NCI-H2171 treated with DMSO at 0.1 percent for 48 hours (cell line): Measurements from ENCODE around the gene PCDHGA7.
"Not testable (repeated sequence)": the region's sequence is repeated elsewhere in the genome, so short reads cannot be mapped to it uniquely, and the experiment has no call there.

ENCODE experiments used
- DNase-seq: peaks from one replicate; lab custom pipeline; 2025; lab: John Stamatoyannopoulos, UW

PCDHGA7 gene

GRCh38 chr5:141398608-141399007, 16.1 kb downstream of the PCDHGA7 start:
- no peak for DNase-seq

DNA sequence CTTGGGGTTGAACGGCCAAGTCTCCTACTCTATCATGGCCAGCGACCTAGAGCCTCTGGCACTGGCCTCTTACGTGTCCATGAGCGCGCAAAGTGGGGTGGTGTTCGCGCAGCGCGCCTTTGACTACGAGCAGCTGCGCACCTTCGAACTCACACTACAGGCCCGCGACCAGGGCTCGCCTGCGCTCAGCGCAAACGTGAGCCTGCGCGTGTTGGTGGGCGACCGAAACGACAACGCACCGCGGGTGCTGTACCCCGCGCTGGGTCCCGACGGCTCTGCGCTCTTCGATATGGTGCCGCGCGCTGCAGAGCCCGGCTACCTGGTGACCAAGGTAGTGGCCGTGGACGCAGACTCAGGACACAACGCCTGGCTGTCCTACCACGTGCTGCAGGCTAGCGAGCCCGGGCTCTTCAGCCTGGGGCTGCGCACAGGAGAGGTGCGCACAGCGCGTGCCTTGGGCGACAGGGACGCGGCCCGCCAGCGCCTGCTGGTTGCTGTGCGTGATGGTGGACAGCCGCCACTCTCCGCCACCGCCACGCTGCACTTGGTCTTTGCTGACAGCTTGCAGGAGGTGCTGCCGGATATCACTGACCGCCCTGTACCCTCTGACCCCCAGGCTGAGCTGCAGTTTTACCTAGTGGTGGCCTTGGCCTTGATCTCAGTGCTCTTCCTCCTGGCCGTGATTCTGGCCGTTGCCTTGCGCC, 17.2 kb downstream of the PCDHGA7 start:
- DNase-seq = no peak

- peak; percentile 5 for DNase-seq
Observed at GRCh38 chr5:141402553-141403243, 20.2 kb downstream of the PCDHGA7 start, which contains the start of gene PCDHGA9. Gene PCDHGA9 (plus strand): TSS chr5:141402778. CDS start chr5:141402953, 175 bp downstream.

- no peak for DNase-seq
Observed at GRCh38 chr5:141403387-141403786, 20.8 kb downstream of the PCDHGA7 start.

GRCh38 chr5:141407790-141408505, 25.4 kb downstream of the PCDHGA7 start, which contains the start of gene PCDHGB6:
Gene PCDHGB6 (plus strand): TSS chr5:141408021. CDS start chr5:141408203, 182 bp downstream.
- DNase-seq = not testable (repeated sequence)

DNA sequence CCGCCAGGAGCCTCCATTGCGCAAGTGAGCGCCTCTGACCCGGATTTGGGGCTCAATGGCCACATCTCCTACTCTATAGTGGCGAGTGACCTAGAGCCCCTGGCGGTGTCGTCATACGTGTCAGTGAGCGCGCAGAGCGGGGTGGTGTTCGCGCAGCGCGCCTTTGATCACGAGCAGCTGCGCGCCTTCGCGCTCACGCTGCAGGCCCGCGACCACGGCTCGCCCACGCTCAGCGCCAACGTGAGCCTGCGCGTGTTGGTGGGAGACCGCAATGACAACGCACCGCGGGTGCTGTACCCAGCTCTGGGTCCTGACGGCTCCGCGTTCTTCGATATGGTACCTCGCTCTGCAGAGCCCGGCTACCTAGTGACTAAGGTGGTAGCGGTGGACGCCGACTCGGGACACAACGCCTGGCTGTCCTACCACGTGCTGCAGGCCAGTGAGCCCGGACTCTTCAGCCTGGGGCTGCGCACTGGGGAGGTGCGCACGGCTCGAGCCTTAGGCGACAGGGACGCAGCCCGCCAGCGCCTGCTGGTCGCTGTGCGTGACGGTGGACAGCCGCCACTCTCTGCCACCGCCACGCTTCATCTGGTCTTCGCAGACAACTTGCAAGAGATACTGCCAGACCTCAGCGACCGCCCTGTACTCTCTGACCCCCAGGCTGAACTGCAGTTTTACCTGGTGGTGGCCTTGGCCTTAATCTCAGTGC, 27.2 kb downstream of the PCDHGA7 start:
- DNase-seq = no peak

- no peak for DNase-seq
Observed at GRCh38 chr5:141411575-141411974, 29.0 kb downstream of the PCDHGA7 start.

DNA sequence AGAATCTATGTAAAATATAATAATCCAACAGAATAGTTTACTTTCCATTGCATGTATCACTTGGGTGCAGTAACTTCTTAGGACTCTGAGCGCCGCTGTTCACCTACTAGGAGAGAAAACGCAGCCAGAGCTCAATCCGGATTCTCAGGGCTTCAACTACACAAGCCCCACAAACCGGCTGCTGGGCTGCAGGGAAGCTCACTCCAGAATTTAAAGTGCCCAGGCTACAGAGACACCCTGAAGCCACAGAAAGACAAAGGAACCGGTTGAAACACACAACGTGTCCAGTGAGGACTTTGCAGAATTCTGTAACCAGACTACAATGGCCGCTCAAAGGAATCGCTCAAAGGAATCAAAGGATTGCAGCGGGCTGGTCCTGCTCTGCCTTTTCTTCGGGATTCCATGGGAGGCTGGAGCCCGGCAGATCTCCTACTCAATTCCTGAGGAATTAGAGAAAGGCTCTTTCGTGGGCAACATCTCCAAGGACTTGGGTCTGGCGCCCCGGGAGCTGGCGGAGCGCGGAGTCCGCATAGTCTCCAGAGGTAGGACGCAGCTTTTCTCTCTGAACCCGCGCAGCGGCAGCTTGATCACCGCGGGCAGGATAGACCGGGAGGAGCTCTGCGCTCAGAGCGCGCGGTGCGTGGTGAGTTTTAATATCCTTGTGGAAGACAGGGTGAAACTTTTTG, 30.5 kb downstream of the PCDHGA7 start, which contains the start of gene PCDHGA10:
TSS of gene PCDHGA10 (plus strand) at position 134 of the 686 bp plus-strand sequence. CDS start at position 323, 189 bp downstream.
- DNase-seq = peak; percentile 72

- peak; percentile 18 for DNase-seq
Observed at GRCh38 chr5:141413540-141414069, 31.1 kb downstream of the PCDHGA7 start.

DNA sequence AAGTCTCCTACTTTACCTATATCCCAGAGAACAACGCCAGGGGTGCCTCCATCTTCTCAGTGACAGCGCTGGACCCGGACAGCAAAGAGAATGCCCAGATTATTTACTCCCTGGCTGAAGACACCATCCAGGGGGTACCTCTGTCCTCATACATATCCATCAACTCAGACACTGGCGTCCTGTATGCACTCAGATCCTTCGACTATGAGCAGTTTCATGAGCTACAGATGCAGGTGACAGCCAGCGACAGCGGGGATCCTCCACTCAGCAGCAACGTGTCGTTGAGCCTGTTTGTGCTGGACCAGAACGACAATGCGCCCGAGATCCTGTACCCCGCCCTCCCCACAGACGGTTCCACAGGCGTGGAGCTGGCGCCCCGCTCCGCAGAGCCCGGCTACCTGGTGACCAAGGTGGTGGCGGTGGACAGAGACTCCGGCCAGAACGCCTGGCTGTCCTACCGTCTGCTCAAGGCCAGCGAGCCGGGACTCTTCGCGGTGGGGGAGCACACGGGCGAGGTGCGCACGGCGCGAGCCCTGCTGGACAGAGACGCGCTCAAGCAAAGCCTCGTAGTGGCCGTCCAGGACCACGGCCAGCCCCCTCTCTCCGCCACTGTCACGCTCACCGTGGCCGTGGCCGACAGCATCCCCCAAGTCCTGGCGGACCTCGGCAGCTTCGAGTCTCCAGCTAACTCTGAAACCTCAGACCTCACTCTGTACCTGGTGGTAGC, 32.2 kb downstream of the PCDHGA7 start:
- not testable (repeated sequence) for DNase-seq

DNA sequence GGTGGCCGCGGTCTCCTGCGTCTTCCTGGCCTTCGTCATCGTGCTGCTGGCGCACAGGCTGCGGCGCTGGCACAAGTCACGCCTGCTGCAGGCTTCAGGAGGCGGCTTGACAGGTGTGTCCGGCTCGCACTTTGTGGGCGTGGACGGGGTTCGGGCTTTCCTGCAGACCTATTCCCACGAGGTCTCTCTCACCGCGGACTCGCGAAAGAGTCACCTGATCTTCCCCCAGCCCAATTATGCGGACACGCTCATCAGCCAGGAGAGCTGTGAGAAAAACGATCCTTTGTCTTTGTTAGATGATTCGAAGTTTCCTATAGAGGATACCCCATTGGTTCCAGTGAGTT, 32.7 kb downstream of the PCDHGA7 start:
- not testable (repeated sequence) for DNase-seq

GRCh38 chr5:141417494-141418172, 35.1 kb downstream of the PCDHGA7 start, which contains the start of gene PCDHGB7:
Gene PCDHGB7 (plus strand): TSS chr5:141417677. CDS start chr5:141417860, 183 bp downstream.
- not testable (repeated sequence) for DNase-seq

- DNase-seq = no peak
Observed at GRCh38 chr5:141419074-141419880, 36.7 kb downstream of the PCDHGA7 start.

- no peak for DNase-seq
Observed at GRCh38 chr5:141420855-141421488, 38.4 kb downstream of the PCDHGA7 start, which contains the start of gene PCDHGA11. Gene PCDHGA11 (plus strand): TSS chr5:141421051. CDS start chr5:141421228, 177 bp downstream.

DNA sequence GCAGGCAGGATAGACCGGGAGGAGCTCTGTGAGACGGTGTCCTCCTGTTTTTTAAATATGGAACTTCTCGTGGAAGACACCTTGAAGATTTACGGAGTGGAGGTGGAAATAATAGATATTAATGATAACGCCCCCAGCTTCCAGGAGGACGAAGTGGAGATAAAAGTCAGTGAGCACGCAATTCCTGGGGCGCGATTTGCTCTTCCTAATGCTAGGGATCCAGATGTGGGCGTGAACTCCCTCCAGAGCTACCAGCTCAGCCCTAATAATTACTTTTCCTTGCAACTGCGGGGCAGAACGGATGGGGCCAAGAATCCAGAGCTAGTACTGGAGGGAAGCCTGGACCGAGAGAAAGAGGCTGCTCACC, 38.9 kb downstream of the PCDHGA7 start:
- DNase-seq = no peak

DNA sequence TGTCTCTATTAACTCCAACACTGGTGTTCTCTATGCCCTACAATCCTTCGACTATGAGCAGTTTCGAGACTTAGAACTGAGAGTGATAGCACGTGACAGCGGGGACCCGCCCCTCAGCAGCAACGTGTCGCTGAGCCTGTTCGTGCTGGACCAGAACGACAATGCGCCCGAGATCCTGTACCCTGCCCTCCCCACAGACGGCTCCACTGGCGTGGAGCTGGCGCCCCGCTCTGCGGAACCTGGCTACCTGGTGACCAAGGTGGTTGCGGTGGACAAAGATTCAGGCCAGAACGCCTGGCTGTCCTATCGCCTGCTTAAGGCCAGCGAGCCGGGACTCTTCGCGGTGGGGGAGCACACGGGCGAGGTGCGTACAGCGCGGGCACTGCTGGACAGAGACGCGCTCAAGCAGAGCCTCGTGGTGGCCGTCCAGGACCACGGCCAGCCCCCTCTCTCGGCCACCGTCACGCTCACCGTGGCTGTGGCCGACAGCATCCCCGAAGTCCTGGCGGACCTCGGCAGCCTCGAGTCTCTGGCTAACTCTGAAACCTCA, 40.3 kb downstream of the PCDHGA7 start:
- no peak for DNase-seq

- DNase-seq = no peak
Observed at GRCh38 chr5:141427783-141428426, 45.4 kb downstream of the PCDHGA7 start.
